OCI-LY7 (cell line): ENCODE measurements around the gene QSOX1. TPM values are rescaled to one million over a fixed set of nuclear protein-coding genes. Genes with fewer than 3 reads are reported as not detected.

ENCODE experiments used
- BruUV-seq: library from RNA; stranded (reverse); fragments of 400-500 nt; replicated peaks from 2 replicates; lab custom pipeline; 2021; lab: Mats Ljungman, UMichigan
- CTCF ChIA-PET: fragments of 300-600 bp; sonication (Branson Sonifier 250); formaldehyde crosslinking; loops from one replicate; lab custom pipeline; 2022; ENCODE audit warnings: antibody characterized with exemption; ENCODE audit not compliant: unreplicated experiment; lab: Charles Lee
- POLR2A ChIA-PET: fragments of 300-600 bp; sonication (Branson Sonifier 250); formaldehyde crosslinking; loops from one replicate; lab custom pipeline; 2022; ENCODE audit warnings: antibody characterized with exemption; lab: Charles Lee
- DNase-seq: peaks from one replicate; pipeline ENCODE4 v3.0.0-alpha.2; 2015; ENCODE audit warnings: low spot score
- H2AFZ ChIP-seq: fragments of 200-600 bp; sonication (generic), shearing (Covaris generic); 2 replicates; pipeline ENCODE4 v1.6.1; 2014; ENCODE audit warnings: mild to moderate bottlenecking, antibody characterized with exemption, low read length, moderate library complexity
- H3K27ac ChIP-seq: fragments of 200-600 bp; sonication (generic); 2 replicates; pipeline ENCODE4 v1.5.1; 2014; ENCODE audit warnings: mixed run types, low read depth, mild to moderate bottlenecking, moderate library complexity, low read length, inconsistent platforms; ENCODE audit not compliant: poor library complexity, severe bottlenecking
- H3K36me3 ChIP-seq: fragments of 200-600 bp; sonication (generic); 2 replicates; pipeline ENCODE4 v1.6.1; 2014; ENCODE audit warnings: mild to moderate bottlenecking, antibody characterized with exemption, low read length, moderate library complexity, mixed read lengths; ENCODE audit not compliant: insufficient read depth
- H3K4me1 ChIP-seq: fragments of 200-600 bp; sonication (generic); 2 replicates; pipeline ENCODE4 v1.5.1; 2014; ENCODE audit warnings: mild to moderate bottlenecking, low read length; ENCODE audit not compliant: insufficient read depth, poor library complexity, severe bottlenecking
- H3K4me2 ChIP-seq: fragments of 200-600 bp; sonication (generic); 2 replicates; pipeline ENCODE4 v1.6.1; 2014; ENCODE audit warnings: mild to moderate bottlenecking, low read length
- H3K4me3 ChIP-seq: fragments of 200-600 bp; sonication (generic); 2 replicates; pipeline ENCODE4 v1.5.1; 2014; ENCODE audit warnings: mild to moderate bottlenecking, low read depth, low read length; ENCODE audit not compliant: poor library complexity, severe bottlenecking
- H3K79me2 ChIP-seq: fragments of 200-600 bp; sonication (generic); 2 replicates; pipeline ENCODE4 v1.6.1; 2016; ENCODE audit warnings: low read depth, mild to moderate bottlenecking, low read length, moderate library complexity, mixed read lengths; ENCODE audit not compliant: insufficient read depth
- H3K9me2 ChIP-seq: fragments of 200-600 bp; sonication (generic); 2 replicates; pipeline ENCODE4 v1.6.1; 2016; ENCODE audit warnings: mild to moderate bottlenecking, low read length, mixed read lengths; ENCODE audit not compliant: insufficient read depth
- H3K9me3 ChIP-seq: fragments of 200-600 bp; sonication (generic); 2 replicates; pipeline ENCODE4 v1.6.1; 2014; ENCODE audit warnings: mild to moderate bottlenecking, mixed run types, low read length, mixed read lengths
- H4K20me1 ChIP-seq: fragments of 200-600 bp; sonication (generic); 2 replicates; pipeline ENCODE4 v1.6.1; 2014; ENCODE audit warnings: mild to moderate bottlenecking, antibody characterized with exemption, low read length, moderate library complexity, mixed read lengths; ENCODE audit not compliant: insufficient read depth
- CTCF ChIP-seq: fragments of 200-600 bp; sonication (generic); conservative IDR thresholded peaks from 2 replicates; pipeline ENCODE4 v1.5.1; 2014; ENCODE audit warnings: mild to moderate bottlenecking, antibody characterized with exemption, low read length, moderate library complexity, mixed read lengths
- EZH2phosphoT487 ChIP-seq: fragments of 200-600 bp; sonication (generic); IDR thresholded peaks from 2 replicates; pipeline ENCODE4 v1.6.1; 2018; ENCODE audit warnings: low read depth, borderline replicate concordance, mild to moderate bottlenecking, mixed run types, antibody characterized with exemption, low read length, moderate library complexity, mixed read lengths
- intact Hi-C: fragments of 100-400 bp; cut with micrococcal nuclease; formaldehyde crosslinking; loops from one replicate; pipeline ENCODE4 v1.10.0; 2022; ENCODE audit not compliant: unreplicated experiment
- total RNA-seq, 2 experiments: library from RNA; depleted of rRNA in 1 of 2; stranded (reverse); fragments of >200 nt in 1 of 2; shearing (Covaris generic) in 1 of 2; gene quantifications; 2 replicates each; pipeline ENCODE4 v1.2.3, GENCODE V29; 2014 to 2022

QSOX1 gene
- total RNA-seq, 2 experiments from 2014 or later: 8.4 to 23.6 TPM

GRCh38 chr1:180156631-180157091 is 2.0 kb downstream of the QSOX1 start:
- intact Hi-C loops: loop anchor here (10.0 kb wide), 1 partner anchor 202 kb away; the partner anchor contains the start of gene CEP350
- Histone ChIP-seq H3K36me3 (no peaks in the 10 kb centered on the region), H3K4me2 (peak overlapping the region; percentile 96), H3K27ac (no peak overlapping the region), H3K4me3 (peak overlapping the region; percentile 89), H4K20me1 (no peaks in the 10 kb centered on the region), H2AFZ (peak overlapping the region; percentile 65; the same call in 1 of the 2 replicates), H3K4me1 (peaks cover 22% of the 10 kb centered on the region), H3K79me2 (0 out of 2 replicates have a peak, but pooled peaks cover 3% of the 10 kb centered on the region), H3K9me3 (no peaks in the 10 kb centered on the region), H3K9me2 (no peaks in the 10 kb centered on the region)
- no peak for DNase-seq
- ChIA-PET POLR2A (interaction anchor here (0.9 to 1.6 kb wide), 2 partner anchors 10 to 23 kb away, joined by 3 read pairs; no protein-coding TSS in a partner anchor), CTCF (interaction anchor here (0.6 kb wide), 2 partner anchors 14 to 332 kb away, joined by 3 read pairs; no protein-coding TSS in a partner anchor)
- TF ChIP-seq CTCF (no peak), EZH2phosphoT487 (no peak)
- BruUV-seq: no TSS peak

DNA sequence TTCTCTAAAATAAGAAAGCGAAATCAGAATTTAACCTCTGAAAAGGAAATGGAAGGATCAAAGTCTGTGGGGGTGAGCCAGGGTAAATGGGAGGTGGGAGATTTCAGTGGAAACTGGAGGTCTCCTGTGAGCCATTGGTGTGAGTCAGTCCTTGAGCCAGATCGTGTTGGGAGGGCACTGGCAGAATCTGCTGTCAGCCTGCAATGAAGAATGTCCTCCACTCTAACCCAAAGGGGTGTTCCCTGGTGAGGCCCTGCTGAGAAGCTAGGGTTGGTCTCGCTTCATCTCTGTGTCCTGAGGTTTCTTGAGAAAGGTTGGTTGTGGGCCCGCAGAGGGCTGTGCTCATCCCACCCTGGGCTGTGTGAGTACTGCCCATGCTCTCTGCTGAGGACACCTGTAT is 2.4 kb downstream of the QSOX1 start:
- Histone ChIP-seq H3K4me1 (peaks cover 22% of the 10 kb centered on the region), H3K4me3 (no peak overlapping the region), H4K20me1 (no peaks in the 10 kb centered on the region), H3K4me2 (0 out of 2 replicates have a peak overlapping the region, but pooled peaks have one; percentile 96), H3K36me3 (no peaks in the 10 kb centered on the region), H3K79me2 (0 out of 2 replicates have a peak, but pooled peaks cover 3% of the 10 kb centered on the region), H3K9me2 (no peaks in the 10 kb centered on the region), H3K27ac (no peak overlapping the region), H2AFZ (no peak overlapping the region), H3K9me3 (no peaks in the 10 kb centered on the region)
- CTCF ChIA-PET: interaction anchor here (0.6 kb wide), 1 partner anchor 14 kb away, joined by 3 read pairs; no protein-coding TSS in a partner anchor
- BruUV-seq: no TSS peak
- POLR2A ChIA-PET: interaction anchor here (0.5 to 1.6 kb wide), 3 partner anchors 9 to 1595 kb away, joined by 3 read pairs; no protein-coding TSS in a partner anchor
- DNase-seq: no peak
- intact Hi-C loops: loop anchor here (10.0 kb wide), 1 partner anchor 202 kb away; the partner anchor contains the start of gene CEP350
- TF ChIP-seq EZH2phosphoT487 (no peak), CTCF (no peak)

DNA sequence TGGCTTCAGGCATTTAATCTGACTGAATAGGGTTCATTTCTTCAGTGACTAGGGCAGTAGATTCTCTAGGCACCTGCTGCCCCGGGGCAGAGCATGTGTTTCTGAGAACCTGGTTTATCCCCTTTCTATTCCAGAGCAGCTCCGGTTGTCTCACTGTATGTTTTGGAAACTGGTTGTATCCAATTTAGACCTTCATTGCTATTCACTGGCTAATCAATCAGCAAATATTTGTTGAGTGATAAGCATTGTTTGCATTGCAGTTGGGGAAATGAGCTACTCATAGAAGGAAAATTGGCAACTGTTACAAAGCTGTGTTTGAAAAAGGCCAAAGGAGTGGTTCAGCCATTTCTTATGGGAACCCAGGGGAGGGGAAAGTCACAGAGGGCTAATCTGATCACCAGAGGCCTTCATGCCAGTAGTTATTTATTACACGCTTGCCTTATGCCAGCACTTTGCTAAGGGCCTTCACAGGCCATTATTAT is 2.9 kb downstream of the QSOX1 start:
- intact Hi-C loops: loop anchor here (10.0 kb wide), 1 partner anchor 203 kb away; the partner anchor contains the start of gene CEP350
- Histone ChIP-seq H3K4me1 (peaks cover 22% of the 10 kb centered on the region), H3K27ac (no peak overlapping the region), H3K4me2 (no peak overlapping the region), H3K36me3 (no peaks in the 10 kb centered on the region), H2AFZ (no peak overlapping the region), H3K79me2 (0 out of 2 replicates have a peak, but pooled peaks cover 3% of the 10 kb centered on the region), H3K9me2 (no peaks in the 10 kb centered on the region), H3K4me3 (no peak overlapping the region), H3K9me3 (no peaks in the 10 kb centered on the region), H4K20me1 (no peaks in the 10 kb centered on the region)
- no TSS peak for BruUV-seq
- CTCF ChIA-PET: interaction anchor here (0.6 to 1.0 kb wide), 2 partner anchors 11 to 309 kb away, joined by 3 read pairs; no protein-coding TSS in a partner anchor
- TF ChIP-seq EZH2phosphoT487 (no peak), CTCF (no peak)
- POLR2A ChIA-PET: interaction anchor here (0.5 to 1.3 kb wide), 2 partner anchors 9 to 1595 kb away, joined by 3 to 5 read pairs; no protein-coding TSS in a partner anchor
- no peak for DNase-seq
